Stimulated activated CD8-positive, alpha-beta memory T cell treated with anti-CD3 and anti-CD28 coated beads, Interleukin-4, amount 100 ng/mL, for 1 hour (primary cell): ENCODE data around the gene MOSPD2.

Source experiments
- DNase-seq, 2 donors: peaks; one replicate each; pipeline ENCODE4 v3.0.0-alpha.2; 2020; ENCODE audit warnings: low read depth in 2 of 2, low spot score in 1 of 2

MOSPD2 gene

DNA sequence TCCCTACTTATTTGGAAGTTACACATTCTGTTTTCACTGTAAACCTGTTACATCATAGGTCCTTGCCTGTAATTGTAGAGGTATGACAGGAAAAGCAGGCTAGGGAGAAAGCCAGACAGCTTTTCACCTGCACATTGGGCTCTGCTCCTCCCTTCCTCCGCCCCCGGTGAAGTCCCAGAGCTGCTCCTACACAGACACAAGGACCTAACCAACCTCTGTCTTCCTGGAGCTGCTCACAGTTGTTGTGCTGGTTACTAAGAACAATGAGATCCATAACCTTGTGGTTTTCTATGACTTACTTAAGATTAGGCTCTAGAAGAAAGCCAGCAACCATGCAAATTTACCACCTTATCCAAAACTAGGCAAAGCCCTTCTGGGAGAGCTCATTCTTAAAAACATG is 40.0 kb downstream of the MOSPD2 start:
- DNase-seq = no peak

- DNase-seq = no peak
These were observed 42.4 kb downstream of the MOSPD2 start for GRCh38 chrX:14915596-14915995.

DNA sequence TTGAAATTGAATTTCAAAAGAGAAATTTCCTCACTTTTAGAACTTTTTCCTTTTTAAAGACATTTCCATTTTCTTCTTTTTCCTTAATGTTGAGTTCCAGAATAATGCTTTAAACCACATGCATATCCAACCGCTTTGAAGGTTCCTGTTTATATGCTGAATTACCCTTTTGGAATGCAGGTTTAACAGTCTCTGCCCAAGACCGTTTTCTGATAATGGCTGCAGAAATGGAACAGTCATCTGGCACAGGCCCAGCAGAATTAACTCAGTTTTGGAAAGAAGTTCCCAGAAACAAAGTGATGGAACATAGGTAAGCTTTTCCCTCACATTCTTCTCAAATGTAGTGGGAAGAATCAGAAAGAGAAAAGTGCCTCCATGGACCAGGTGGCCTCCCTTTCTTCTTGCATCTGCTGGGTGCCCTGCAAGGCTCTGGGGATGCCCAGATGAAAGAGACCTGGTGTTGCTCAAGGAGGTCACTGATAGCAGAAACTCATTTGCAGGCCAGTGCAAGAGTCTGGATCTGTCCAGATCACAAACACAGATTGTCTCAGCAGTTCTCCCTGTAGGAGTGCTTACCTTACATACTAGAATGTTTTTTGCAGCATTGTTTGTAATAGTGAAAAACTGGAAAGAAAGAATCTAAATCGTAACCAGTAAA is 42.9 kb downstream of the MOSPD2 start:
- no peak for DNase-seq

GRCh38 chrX:14919407-14919806 is 46.2 kb downstream of the MOSPD2 start:
- DNase-seq = no peak

DNA sequence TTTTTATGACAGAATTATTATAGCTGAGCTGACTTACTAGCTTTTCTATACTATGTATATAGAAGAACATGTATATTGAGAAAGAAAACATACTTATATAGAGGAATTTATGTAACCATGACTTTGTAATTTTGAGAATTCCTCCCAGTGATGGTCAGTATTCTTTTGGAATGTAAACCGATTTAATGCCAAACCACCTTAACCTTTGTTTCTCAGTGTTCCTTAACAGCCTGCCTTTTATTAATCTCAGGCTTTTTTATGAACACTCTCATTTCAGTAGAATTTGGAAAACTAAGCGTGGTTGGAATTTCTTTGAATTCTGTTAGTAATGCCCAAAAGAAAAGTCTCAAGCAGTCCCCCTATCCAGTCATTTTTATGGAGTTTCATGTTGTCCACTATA is 47.0 kb downstream of the MOSPD2 start:
- DNase-seq = no peak

GRCh38 chrX:14922437-14922836 is 49.2 kb downstream of the MOSPD2 start:
- no peak for DNase-seq

- no peak for DNase-seq
These were observed 50.5 kb downstream of the MOSPD2 start for GRCh38 chrX:14923761-14924160.

DNA sequence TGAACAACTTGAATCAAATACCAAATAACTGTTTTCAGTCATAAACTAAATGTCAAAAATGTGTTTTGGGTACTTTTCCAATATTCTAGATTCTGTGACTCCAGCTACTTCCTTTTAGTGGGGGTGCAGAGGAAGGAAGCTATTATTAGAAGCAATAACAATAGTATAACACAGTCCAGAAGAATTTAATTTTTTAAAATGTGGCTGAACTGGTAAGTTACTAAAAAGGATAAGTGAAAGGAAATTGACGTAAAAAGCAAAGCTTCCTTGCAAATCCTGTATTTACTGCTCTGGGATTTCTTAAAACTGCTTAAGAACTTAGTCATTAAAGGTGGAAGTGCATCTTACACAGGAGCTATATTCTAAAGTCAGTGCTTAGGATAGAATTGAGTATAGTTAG is 53.2 kb downstream of the MOSPD2 start:
- DNase-seq = no peak

DNA sequence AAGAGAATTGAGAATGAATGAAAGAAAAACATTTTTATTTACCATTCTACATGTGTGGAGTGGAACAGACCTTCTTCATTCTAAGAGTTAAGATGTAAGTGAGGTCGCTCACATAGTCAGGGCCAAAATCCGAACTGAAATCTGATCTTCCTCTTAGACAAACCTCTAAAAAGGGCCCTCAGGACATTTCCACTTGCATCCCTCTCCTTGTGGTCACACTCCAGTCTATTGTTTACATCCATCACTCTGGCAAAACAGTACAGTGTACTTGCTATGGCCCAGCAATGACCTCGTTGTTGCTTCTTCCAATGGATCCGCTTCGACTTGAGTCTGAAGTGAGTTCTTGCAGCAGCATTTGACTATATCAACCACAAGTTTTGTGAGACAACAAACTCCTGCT is 54.2 kb downstream of the MOSPD2 start:
- DNase-seq = no peak

DNA sequence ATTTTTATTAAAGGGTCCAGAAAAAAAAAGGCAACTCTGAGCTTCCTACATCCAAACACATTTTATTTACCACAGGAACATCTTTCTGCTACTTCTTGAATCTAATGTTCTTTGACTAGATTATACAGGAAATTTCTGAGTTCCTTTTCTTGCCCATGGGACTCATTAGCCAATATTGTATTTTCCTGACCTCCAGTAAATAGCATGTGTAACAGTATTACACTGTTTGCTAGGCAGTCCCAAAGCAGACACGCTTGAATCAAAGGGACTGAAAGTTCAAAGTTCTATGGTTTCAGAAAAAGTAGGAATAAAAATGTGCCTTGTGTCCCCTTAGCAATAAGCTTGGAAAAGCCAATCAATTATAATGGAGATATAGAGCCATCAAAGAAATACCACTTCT is 57.4 kb downstream of the MOSPD2 start:
- DNase-seq = no peak

DNA sequence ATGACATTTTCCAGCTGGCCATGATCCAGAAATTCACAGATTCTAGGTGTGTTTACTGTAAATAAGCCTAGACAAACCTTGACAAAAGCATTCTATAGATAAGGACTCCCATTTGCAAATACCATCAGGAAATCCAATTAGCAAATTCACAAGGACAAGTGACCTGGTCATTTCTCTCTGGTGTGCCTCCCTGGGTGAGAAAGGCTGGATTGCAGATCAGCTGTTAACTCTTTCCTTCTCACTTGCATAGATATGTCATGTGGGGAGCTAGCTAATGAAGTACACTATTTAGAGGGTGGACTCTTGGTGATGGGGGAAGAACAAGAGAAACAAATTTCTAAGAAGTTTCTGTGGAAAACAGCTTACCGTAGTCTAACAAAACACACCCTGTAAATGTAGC is 58.9 kb downstream of the MOSPD2 start:
- DNase-seq = no peak

- DNase-seq = no peak
These were observed 61.2 kb downstream of the MOSPD2 start for GRCh38 chrX:14934423-14934822.

GRCh38 chrX:14936561-14936960 is 63.3 kb downstream of the MOSPD2 start:
- DNase-seq = no peak

DNA sequence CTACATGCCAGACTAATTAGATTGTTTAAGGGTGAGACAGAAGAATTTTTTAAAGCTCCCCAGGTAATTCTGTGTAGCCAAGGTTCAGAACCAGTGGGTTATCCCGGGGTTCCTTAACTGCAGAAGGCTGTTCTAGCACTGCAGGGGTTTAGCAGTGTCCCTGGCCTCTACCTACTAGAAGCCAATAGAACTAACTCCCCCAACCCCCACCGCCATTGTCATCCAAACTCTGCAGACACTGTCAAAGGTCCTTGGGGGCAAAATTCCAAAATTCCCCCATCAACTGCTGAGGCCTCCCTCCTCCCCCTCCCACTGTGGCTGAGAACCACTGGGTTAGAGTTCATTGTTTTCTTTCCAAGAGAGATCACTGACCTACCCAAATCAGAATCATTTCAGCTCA is 66.4 kb downstream of the MOSPD2 start:
- DNase-seq = no peak

GRCh38 chrX:14941301-14941700 is 68.1 kb downstream of the MOSPD2 start:
- DNase-seq = no peak

DNA sequence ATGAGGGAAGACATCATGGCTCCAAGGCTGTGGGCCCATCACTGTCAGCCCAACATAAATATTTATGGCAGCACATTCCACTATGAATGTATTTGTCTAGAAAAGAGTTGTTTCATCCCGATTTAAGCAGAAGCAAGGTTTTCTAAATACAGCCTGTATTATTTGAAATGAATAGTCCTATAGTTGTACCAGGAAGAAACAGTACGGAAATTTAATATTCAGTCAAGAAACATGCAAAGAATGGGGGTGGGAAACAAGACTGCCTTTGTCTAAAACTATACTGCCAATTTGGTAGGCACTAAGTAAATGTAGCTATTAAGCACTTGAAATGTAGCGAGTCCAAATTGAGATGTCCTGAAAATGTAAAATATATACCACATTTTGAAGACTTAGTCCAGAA is 69.1 kb downstream of the MOSPD2 start:
- DNase-seq = no peak

GRCh38 chrX:14943962-14944361 is 70.7 kb downstream of the MOSPD2 start:
- DNase-seq = no peak

GRCh38 chrX:14946606-14947155 is 73.5 kb downstream of the MOSPD2 start:
- DNase-seq = no peak

GRCh38 chrX:14948691-14949090 is 75.5 kb downstream of the MOSPD2 start:
- DNase-seq = no peak

GRCh38 chrX:14956813-14957582 is 83.8 kb downstream of the MOSPD2 start:
- DNase-seq = no peak

DNA sequence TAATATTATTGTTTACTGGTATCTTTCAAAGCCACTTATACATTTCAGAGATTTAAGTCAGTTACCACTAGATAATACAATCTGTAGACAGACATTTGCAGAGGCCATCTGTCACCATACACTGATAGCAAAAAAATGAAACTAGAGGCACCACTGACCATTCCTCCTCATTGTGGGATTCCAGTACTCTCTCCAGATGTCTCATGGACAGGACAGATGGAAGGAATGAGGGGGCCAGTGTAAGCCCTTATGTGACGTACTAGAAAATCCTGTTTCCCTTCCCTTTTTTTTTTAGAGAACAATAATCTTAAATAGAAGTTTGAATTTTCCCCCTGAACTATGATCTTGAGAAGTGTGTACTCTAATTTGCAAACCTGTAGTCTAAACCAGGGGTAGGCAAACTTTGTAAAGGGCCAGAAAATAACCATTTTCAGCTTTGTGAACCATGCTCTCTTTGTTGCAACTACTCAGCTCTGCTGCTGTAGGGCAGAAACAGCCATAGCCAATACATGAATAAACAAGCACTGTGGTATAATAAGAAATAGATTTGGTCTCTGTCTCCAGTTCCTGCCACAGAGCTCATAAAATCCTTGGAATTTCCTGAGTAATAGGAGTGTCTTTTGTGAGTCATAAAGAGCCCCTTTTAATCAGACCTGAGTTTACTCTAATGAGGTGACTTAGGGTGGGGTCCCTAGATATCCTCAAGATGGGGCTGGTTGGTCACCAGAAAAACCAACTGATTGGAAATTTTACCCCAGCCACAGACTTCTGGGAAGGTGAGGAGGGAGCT is 90.4 kb downstream of the MOSPD2 start:
- no peak for DNase-seq

DNA sequence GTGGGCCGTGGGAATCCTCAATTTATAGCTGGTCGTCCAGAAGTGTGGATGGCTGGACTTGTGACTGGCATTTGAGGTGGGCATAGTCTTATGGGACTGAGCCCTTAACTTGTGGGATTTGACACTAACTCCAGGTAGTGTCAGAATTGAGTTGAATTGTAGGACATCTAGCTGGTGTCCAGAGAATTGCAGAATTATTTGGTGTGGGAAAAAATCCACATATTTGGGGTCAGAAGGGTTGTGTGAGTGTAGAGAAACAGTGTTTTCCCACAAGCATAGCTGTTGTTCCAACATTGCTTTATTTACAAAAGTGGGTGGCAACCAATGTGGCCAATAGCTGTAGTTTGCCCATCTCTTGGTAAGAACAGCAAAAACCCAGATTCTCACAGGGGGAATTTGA is 91.3 kb downstream of the MOSPD2 start:
- no peak for DNase-seq
